Measurements from ENCODE around the gene TRMT6.

Gene TRMT6

DNA sequence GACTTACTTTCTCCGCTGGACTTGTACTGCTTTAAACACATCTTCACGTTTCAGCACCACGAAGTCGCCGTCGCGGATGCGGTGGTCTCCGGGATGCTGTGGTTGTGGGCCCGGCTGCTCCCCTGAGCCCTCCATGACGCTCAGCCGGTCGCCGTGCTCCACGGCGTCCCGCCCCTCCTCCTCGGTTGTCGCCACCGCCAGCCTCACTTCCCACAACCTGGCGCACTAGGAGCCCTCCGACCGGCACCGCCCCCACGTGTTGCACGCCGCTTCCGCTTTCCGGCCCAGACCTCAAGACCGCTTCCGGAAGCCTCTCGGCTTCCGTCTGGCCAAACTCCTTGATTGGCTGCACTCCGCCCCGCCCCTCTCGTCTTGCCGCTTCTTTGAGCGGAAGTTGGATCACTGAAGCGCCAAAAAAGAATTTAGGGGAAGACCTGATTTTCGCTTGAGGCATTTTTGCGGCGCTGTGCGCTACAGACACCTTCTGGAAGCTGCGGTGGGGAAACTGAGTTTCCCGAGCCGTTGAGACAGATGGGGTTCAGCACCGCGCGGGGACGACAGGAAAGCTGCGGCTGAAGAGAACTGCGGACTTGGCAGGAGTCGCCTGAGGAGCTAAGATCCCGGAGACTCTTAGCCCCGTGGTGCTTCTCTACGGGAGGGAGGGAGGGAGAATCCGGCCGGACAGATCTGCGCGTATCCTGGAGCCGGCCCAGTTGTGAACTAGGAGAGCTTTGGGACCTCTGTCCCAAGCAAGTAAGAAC, at the start of gene TRMT6, which contains the start of gene MCM8:
Gene TRMT6 (minus strand): TSS at position 263 of the 761 bp plus-strand sequence. CDS start 128 bp downstream, at position 135.
Gene MCM8 (plus strand): TSS at position 382 of the 761 bp plus-strand sequence. CDS start 1,364 bp downstream, outside the sequence.
- peak; percentile 98 for DNase-seq

DNA sequence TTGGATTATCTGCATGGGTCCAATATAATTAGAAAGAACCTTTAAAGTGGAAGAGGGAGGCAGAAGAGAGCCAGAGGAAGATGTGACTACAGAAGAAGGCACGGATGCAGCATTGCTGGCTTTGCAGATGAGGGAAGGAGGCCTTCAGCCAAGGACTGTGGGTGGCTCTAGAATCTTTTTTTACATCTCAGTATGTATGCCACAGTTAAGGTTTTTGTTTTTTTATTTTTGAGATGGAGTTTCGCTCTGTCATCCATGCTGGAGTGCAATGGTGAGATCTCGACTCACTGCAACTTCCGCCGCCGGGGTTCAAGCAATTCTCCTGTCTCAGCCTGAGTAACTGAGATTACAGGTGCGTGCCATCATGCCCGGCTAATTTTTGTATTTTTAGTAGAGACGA, 49.5 kb upstream of the TRMT6 start:
- no peak for DNase-seq

DNA sequence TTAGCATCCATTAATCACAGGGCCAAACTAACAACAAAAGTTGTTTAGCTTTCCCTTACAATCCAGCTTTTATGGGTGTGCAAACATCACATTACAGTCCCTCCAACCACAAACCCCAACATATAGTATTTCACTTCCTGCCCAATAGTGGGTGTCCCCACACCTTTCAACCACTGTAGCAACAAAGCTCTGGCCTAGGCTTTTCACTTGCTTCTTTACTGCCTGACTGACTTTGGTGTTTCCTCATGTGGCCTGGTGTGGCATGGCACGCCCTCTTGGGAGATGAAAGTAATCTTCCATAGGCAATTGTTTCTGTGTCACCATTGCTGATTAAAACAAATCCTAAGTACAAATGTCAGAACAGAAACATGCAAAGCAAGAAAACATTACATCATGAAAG, 46.4 kb upstream of the TRMT6 start:
- DNase-seq: no peak

DNA sequence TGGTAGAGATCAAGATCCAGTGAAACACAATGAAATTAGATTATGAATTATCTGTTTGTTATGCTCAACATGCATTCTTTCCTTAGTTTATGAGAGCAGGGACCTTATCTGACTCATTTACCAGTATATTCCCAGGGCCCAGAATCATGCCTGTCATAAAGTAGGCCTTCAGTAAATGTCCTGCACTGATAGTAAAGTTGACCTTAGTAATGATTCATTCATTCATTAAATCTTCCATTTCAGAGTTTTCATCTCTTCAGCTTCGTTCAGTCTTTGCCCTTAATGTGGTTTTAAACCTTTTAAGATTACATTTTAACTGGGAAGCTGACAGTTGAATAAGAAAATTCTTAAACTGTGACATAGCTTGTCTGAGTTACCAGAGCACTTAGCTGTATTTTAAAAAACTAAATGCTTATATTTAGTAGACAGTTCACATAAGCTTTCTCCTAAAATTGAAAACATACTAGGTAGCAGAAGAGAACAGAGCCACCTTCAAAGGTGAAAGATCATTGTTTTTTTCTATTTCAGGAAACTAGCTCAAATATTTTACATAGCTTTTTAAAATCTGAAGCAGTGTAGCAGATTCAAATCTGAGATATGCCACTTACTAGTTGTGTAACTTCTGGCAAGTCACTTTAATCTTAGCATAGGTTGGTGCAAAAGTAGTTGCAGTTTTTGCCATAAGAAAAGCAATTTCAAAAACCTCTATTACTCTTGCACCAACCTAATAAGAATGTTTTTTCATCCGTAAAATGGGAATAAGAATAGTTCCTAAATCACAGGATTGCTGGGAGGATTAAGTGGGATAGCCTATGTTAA, 41.5 kb upstream of the TRMT6 start:
- no peak for DNase-seq

DNA sequence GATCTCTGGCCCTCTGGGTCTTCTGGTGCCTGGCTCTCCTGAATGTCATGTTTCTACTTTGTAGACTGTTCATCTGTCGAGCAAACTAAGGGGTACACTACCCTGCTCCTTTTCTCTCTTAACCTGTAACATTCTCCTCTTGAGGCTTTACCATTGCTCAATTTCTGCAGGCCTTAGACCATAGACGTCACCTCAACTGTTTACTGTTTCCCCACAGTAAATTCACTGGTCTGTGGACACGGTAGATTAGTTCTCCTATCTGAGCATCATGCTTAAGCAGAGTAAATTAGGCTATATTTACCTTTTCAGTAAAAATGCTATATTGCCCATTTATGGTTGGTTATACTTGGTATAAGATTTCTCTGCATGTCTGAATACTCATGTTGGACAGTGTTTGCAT, 40.6 kb upstream of the TRMT6 start:
- DNase-seq: no peak

DNA sequence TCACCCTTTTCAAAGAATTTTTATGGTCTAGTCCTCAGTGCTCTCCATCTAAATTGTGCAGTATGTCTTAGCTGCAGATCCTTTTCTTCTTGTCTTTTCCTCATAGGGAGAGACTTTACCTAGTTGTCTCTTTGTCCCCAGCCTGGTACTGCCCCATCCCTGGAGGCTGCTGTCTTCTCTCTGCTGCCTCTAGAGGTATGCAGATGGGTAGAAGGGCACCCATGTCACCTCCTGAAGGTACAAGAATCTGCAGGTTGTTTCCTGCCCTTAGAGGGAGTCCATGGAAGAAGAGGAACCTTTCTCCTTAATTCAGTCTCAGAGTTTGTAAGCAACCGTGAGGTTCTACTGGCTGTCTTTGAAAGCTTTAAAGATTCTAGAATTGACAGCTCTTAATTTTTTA, 39.2 kb upstream of the TRMT6 start:
- no peak for DNase-seq

- no peak for DNase-seq
Observed at GRCh38 chr20:5987383-5987782, 37.0 kb upstream of the TRMT6 start.

GRCh38 chr20:5980720-5981538, 30.6 kb upstream of the TRMT6 start:
- DNase-seq: no peak

- DNase-seq: no peak
Observed at GRCh38 chr20:5979801-5980200, 29.5 kb upstream of the TRMT6 start.

GRCh38 chr20:5977975-5978374, 27.6 kb upstream of the TRMT6 start:
- no peak for DNase-seq

DNA sequence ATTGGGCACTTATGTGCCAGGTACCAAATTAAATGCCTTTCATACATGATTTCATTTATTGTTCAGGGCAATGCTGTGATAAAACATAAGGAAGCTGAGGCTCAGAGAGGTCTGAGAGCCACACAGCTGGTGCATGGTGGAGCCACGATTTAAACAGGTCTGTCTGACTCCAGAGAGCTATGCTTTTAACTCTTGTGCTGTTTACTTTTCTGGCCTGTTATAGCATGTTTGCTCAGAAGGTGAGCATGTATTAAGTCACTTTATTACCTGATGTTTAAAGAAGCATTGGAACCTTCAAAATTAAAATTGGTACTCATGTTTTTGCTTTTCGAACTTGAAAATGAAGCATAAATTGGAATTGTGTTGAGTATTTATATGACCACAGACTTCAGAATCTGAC, 26.9 kb upstream of the TRMT6 start:
- no peak for DNase-seq

DNA sequence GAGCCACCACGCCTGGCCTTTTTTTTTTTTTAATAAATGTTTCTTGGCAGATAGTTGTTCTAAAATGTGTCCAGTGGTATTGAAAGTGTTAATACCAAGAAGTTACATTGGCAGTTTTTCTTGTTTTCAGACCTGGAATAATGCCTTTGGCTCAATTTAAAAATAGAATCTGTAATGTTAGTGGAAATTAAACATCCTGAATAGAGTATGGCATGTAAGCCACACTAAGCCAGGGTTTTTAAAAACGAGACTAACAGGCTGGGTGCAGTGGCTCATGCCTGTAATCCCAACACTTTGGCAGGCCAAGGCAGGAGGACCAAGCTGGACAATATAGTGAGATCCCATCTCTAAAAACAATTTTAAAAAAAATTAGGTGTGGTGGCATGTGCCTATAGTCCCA, 25.4 kb upstream of the TRMT6 start:
- no peak for DNase-seq

DNA sequence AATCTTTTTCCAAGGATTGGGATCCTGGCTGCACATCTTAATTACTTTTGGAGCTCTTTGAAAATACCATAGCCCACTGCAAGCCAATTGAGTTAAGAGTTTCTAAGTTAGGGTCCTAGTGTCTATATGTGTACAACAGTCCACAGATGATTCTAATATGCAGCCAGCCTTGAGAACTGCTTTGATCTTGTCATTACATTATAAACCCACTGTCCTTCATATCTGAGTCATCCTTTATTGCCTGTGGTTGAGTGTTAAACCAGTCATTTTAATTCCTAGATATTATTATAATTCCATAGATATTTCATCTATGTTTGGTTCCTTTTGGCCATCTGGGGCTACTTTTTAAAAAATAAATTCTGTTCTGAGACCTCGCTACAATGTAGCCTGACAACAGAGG, 24.2 kb upstream of the TRMT6 start:
- no peak for DNase-seq

DNA sequence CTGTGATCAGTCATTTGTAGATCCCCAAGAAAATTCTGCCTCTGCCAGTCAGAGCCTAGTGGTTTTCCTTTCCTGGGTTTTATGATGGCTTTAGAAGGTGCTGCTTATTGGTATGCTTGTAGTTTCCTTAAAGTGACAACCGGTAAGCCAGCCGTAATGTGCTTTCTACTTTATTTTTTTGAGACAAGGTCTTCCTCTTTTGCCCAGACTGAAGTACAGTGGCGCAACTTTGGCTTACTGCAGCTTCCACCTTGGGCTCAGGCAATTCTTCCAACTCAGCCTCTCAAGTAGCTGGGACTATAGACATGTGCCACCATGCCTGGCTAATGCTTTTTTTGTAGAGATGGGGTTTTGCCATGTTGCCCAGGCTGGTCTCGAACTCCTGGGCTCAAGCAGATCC, 23.6 kb upstream of the TRMT6 start:
- no peak for DNase-seq

DNA sequence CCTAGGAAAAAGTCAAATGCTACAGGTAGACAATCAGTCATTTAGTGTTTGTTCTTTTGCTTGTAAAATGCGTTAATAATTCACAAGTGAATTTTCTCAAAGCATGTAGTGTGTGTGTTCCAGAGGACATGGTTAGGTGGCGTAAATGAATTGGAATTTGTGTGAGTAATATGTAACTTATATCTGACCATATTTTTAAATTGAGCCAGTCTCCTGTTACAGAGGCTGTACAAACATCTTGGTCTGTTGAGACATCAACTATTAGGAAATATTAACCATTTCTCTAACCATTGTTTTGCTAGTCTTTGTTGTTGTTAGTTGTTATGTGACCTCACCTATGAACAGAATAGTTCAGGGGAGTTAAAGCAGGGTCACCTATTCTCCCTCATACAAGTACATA, 22.8 kb upstream of the TRMT6 start:
- DNase-seq: no peak

DNA sequence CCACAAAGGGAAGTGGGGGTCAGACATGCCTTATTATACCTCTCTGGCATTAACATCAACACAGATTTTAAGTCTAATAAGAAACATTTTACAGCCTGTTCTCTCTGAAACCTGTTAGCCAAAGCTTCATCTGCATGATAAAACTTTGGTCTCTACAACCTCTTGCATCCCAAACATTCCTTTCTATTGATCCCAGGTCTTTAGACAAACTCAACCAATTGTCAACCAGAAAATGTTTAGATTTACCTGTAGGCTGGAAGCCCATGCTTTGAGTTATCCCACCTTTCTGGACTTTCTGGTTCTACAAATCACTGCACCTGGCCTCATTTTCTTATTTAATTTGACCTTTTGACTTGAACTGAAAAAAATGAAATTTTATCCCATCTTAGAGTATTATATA, 20.9 kb upstream of the TRMT6 start:
- no peak for DNase-seq

DNA sequence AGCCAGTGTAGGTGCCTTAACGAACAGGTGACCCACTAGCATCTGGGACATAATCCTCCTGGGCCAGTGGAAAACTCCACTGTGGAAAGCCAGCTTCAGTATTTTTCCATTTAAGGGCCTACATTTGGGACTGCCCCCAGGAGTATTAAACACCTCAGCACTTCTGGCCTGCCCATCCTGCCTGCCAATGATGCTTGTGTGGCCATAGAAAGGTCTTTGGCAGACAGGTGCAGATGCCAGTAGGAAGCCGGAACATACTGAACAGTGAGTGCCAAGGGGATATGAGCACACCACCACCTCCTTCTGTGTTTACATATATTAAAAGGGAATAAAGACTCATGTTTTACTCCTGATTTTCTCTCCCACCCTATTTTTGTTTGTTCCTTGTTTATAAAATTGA, 20.0 kb upstream of the TRMT6 start:
- DNase-seq: no peak

DNA sequence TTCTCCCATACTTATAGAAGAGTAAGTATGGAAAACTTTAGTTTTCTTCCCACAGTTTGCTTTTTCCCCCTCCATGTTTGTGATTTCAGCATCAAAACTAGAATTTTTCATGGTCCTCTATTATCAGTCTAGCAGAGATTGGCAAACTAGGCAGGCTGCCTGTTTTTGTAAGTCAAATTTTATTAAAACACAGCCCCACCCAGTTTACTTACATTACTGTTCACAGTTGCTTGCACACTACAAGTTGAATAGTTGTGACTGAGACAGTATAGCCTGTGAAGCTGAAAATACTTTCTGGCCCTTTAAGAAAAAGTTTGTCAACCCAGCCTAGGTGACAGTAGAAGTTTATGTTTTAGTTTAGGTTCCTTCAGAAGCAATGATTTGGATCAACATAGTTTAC, 19.6 kb upstream of the TRMT6 start:
- DNase-seq: no peak

- no peak for DNase-seq
Observed at GRCh38 chr20:5969348-5969935, 19.1 kb upstream of the TRMT6 start.

DNA sequence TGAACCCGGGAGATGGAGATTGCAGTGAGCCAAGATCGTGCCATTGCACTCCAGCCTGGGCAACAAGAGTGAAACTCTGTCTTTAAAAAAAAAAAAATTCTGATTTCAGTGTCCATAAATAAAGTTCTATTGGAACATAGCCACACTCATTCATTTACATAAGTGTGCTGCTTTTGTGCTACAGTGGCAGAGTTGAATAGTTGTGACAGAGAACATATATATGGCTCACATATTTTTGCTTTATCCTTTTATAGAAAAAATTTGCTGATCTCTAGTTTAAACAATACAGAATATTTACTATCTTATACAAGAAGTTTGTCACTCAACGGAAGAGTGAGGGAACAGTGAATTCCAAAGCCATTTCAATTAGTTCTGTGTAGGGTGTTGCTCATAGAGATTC, 18.1 kb upstream of the TRMT6 start:
- no peak for DNase-seq

DNA sequence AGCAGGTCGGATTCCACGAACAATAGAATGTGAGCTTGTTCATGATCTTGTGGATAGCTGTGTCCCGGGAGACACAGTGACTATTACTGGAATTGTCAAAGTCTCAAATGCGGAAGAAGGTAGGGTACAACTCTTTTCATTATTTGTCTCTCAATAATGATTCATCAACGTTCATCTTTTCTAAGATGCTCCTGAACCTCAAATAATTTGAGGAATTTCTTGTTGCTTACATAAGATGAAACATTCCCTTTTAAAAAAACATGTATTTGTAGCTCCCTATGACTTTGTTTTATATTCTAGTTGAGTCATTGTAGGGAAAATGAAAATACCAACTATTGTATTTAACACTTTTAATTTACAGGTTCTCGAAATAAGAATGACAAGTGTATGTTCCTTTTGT, 17.1 kb upstream of the TRMT6 start:
- no peak for DNase-seq

- no peak for DNase-seq
Observed at GRCh38 chr20:5949943-5950270, 426 bp downstream of the TRMT6 start.

GRCh38 chr20:5947276-5947675, 3.1 kb downstream of the TRMT6 start:
- no peak for DNase-seq
